ENCODE results near the gene USB1.

USB1 gene

DNA sequence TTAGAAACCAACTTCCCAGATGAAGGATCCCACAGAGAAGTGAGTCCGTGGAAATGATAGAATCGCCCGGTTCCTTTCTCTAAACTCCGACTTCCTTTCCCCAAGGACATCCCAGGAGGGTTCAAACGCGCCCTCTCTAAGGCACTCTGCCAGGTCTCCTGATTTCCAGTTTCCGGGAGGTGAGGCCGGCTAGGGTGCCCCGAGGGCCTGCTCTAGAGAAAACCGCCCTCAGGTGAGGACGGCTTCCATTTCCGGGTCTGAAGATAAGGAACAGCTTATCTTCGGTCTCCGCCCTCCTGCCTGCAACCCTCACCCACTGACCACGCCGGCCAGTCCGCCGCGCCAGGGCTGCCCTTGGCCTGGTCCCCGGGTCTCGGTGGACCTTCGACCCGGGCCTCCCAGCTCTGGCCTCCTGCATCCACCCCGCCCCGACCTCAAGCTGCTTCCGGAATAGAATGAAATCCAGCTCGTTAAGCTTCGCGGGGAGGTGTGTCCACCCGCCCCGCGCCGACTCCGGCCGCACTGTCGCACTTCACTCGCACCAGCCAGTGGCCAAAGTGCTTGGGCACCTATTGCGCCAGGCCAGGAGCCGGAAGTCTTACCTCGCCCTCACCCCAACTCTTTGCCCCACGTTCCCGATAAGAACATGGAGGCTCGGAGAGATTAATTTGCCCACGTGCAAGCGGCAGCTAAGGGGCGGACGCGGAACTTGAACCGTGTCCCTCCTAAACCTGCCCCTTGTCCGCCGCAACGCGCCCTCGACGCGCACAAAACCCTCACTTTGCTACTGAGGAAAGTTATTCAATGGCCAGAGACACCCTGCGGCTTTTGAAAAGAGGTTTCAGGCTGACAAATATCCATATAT lies 23.5 kb downstream of the USB1 start:
- H3K4me3 ChIP-seq (ENCODE audit: low read depth, low read length), result peak overlapping the region; percentile 60
- DNase-seq (ENCODE audit: low read depth), result peak; percentile 20
- TF ChIP-seq, protein P1, sequence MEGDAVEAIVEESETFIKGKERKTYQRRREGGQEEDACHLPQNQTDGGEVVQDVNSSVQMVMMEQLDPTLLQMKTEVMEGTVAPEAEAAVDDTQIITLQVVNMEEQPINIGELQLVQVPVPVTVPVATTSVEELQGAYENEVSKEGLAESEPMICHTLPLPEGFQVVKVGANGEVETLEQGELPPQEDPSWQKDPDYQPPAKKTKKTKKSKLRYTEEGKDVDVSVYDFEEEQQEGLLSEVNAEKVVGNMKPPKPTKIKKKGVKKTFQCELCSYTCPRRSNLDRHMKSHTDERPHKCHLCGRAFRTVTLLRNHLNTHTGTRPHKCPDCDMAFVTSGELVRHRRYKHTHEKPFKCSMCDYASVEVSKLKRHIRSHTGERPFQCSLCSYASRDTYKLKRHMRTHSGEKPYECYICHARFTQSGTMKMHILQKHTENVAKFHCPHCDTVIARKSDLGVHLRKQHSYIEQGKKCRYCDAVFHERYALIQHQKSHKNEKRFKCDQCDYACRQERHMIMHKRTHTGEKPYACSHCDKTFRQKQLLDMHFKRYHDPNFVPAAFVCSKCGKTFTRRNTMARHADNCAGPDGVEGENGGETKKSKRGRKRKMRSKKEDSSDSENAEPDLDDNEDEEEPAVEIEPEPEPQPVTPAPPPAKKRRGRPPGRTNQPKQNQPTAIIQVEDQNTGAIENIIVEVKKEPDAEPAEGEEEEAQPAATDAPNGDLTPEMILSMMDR (conservative IDR thresholded peaks at IDR 0.05; ENCODE audit: low read depth, low read length), result no peak

- peak within 1 kb of the TSS; percentile 60 for H3K4me3 ChIP-seq (ENCODE audit: low read depth, low read length)
- DNase-seq (ENCODE audit: low read depth), result peak; percentile 67
- TF ChIP-seq, protein P1 (conservative IDR thresholded peaks at IDR 0.05; ENCODE audit: low read depth, low read length), result no peak
Measured at GRCh38 chr16:58025351-58026138, 24.3 kb downstream of the USB1 start, which contains the start of gene MMP15. Gene MMP15 (plus strand): TSS chr16:58025754. CDS start chr16:58026351, 597 bp downstream.

DNA sequence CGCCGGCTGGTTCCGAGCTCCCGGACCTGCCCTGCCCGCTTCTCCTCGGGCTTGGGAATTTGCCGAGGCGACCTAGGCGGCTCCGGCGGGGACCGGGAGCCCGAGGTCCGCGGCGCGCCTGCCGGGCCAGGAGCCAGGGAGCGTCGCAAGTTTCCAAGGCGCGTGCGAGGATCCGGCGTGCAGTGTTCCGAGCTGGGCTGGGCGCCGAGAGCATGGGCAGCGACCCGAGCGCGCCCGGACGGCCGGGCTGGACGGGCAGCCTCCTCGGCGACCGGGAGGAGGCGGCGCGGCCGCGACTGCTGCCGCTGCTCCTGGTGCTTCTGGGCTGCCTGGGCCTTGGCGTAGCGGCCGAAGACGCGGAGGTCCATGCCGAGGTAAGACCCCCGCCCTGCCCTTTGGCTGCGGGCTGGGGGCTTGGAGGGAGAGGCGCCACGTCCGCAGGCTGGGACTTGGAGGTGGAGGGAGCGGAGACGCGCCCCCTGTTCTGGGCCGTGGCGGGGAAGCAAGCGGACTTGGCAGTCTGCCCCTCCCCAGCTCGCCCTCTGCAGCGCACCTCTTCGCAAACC lies 25.0 kb downstream of the USB1 start:
- TF ChIP-seq, protein P1 (conservative IDR thresholded peaks at IDR 0.05; ENCODE audit: low read depth, low read length), result no peak
- DNase-seq (ENCODE audit: low read depth), result peak; percentile 40
- H3K4me3 ChIP-seq (ENCODE audit: low read depth, low read length), result peak overlapping the region; percentile 60

- TF ChIP-seq, protein P1 (conservative IDR thresholded peaks at IDR 0.05; ENCODE audit: low read depth, low read length), result no peak
- no peak for DNase-seq (ENCODE audit: low read depth)
- H3K4me3 ChIP-seq (ENCODE audit: low read depth, low read length), result peak overlapping the region; percentile 60
Measured at GRCh38 chr16:58026705-58027160, 25.5 kb downstream of the USB1 start.

DNA sequence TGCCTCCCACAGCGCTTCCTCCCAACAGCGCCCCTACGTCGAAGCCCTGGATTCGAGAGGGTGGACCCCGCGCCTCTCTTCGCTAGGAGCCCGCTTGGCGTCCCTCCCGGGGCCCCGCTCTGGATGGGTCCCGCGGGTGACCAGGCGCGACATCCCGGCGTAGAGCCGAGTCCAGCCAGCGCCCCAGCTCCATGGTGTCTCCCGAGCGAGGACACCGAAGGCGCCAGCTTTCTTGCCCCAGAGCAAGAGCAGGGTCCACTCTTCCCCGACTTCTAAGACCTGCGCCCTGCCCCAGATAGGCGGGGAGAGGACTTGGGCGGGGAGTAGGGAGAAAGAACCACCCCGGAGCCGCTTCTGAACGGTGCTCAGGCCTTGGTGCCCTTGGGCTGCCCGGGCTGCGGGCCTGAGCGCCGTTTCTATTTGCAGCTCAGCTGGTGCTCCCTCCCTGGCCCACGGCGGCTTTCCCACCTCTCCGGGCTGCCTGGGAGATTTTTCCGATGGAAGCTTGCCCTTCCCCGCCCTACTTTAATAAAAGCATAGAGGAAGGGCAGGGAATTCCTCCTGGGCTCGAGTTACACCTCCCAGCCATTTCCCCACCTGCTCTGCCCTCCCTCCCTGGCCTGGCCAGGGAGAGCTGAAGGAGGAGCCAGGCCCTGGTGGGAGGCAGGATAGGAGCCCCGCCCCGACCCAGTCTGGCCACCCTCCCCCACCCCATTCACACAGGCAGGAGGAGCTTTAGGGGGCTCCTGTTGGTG lies 26.1 kb downstream of the USB1 start:
- TF ChIP-seq, protein P1 (conservative IDR thresholded peaks at IDR 0.05; ENCODE audit: low read depth, low read length), result no peak
- peak; percentile 22 for DNase-seq (ENCODE audit: low read depth)

DNA sequence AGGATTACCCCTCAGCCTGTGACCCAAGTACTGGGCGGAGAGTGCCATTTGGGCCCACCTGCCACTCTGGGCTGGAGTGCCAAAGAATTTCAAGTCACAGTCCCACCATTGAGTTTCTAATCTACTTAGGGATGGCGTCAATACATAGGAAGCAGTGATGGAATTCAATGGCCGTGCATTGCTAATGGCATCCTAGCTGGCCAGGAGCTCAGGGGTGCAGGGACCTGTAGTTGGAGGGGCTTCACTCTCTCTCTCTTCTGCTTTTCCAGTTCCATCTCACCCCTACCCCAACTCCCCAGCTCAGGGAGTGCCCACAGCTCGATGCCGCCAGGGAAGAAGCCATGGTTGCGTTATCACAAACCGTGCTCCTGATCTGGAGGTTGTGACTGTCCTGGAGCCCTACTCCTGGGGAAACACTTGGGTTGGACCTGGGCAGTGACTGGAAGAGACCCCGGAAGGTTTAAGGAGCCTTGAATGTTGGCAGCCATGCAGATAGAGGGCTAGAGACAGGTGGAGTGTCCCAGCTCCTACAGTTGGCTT lies 26.8 kb downstream of the USB1 start:
- DNase-seq (ENCODE audit: low read depth), result no peak
- TF ChIP-seq, protein P1 (conservative IDR thresholded peaks at IDR 0.05; ENCODE audit: low read depth, low read length), result no peak
- H3K4me3 ChIP-seq (ENCODE audit: low read depth, low read length), result no peak overlapping the region

More for the DNA sequence above, 26.1 kb downstream of the USB1 start:
- peak overlapping the region; percentile 60 for H3K4me3 ChIP-seq (ENCODE audit: low read depth, low read length)

All from choroid plexus epithelial cell (primary cell).